Measurements from ENCODE around the gene NOTCH1. TPM values are rescaled to one million over a fixed set of nuclear protein-coding genes. Genes with fewer than 3 reads are reported as not detected.
A peak's percentile ranks its signal among the peaks of the same experiment; 100 is the strongest.

The NOTCH1 gene
- total and polyA plus RNA-seq, 2 of the 4 experiments (the other 2 are of a cell fraction), result 1.8 to 6.0 TPM

DNA sequence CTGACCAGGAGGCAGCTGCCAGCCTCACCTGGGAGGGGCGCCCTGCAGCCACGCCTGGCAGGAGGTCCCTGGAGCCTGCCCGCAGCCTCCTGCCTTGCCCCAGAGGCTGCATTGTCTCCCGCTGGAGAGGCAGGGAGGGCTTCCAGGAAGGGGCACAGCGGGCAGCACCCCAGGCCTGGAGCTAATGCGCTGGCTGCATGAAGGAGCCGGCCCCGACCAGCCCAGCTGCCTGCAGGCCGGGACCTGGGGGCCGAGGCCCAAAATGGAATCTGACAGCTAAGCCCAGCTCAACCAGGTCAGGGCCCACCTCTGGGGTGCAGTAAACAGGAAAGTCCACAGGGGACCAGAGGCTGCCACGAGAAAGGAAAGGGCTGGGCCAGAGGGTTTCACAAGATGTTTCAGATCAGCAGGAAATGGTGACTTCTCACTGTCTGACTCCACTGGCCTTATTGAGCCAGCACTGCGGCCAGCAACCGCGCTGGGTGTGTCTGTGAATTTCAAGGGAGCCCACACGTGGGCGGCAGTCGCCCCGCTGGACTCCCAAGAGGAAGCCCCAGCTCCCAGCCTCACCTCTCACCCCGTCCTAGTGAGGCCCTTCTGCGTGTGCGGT is 18.6 kb upstream of the NOTCH1 start:
- Histone ChIP-seq H4K91ac (ENCODE audit: insufficient read depth, low read depth, low read length) (peak overlapping the region; percentile 33), H2BK120ac (ENCODE audit: low read depth, low read length) (peak overlapping the region; percentile 25; the same call in 1 of the 2 replicates), H3K27me3 (ENCODE audit: control insufficient read depth, insufficient read depth, low read length) (no peaks in the 10 kb centered on the region), H2AFZ (replicated peaks; ENCODE audit: low read length, poor library complexity) (peak overlapping the region; percentile 83), H3K9me3 (ENCODE audit: control insufficient read depth, insufficient read depth, low read length) (peaks cover 4% of the 10 kb centered on the region; the same call in 1 of the 2 replicates), H4K20me1 (ENCODE audit: insufficient read depth, low read length) (no peaks in the 10 kb centered on the region), H2BK20ac (ENCODE audit: low read depth, low read length) (peak overlapping the region; percentile 45; the same call in 1 of the 2 replicates), H3K4ac (ENCODE audit: low read depth, low read length) (peak overlapping the region; percentile 74), H3K4me2 (ENCODE audit: low read depth, low read length) (no peak overlapping the region), H2AK9ac (replicated peaks; ENCODE audit: low read depth, low read length, poor library complexity) (peak overlapping the region; percentile 89), H3K14ac (replicated peaks; ENCODE audit: low read depth, low read length) (peak overlapping the region; percentile 53), H2BK5ac (ENCODE audit: low read depth, low read length, poor library complexity, severe bottlenecking) (no peak overlapping the region), H2BK15ac (ENCODE audit: low read depth, low read length) (no peak overlapping the region), H3K79me1 (ENCODE audit: low read depth in 1 of 2, low read length in 2 of 2) (peaks cover 0 to 4% of the 10 kb centered on the region in 2 experiments; a peak in 1 of 4 replicates), H3K9me1 (ENCODE audit: insufficient read depth, low read length) (peaks cover 20% of the 10 kb centered on the region), H3K18ac (ENCODE audit: low read depth, low read length) (no peak overlapping the region), H3K27ac (ENCODE audit: insufficient read depth, low read length) (no peak overlapping the region), H3K56ac (ENCODE audit: extremely low read depth, insufficient read depth, low read length) (no peak overlapping the region), H3K9ac (ENCODE audit: low read depth, low read length) (no peak overlapping the region), H3K4me3 (ENCODE audit: insufficient read depth, low read depth, low read length) (no peak overlapping the region), H3K4me1 (ENCODE audit: control insufficient read depth, insufficient read depth, low read length) (peaks cover 21% of the 10 kb centered on the region), H2AK5ac (ENCODE audit: low read depth, low read length) (peak overlapping the region; percentile 89), H3K36me3 (ENCODE audit: control insufficient read depth, insufficient read depth, low read length) (no peaks in the 10 kb centered on the region), H4K5ac (ENCODE audit: low read depth, low read length) (0 out of 2 replicates have a peak overlapping the region, but pooled peaks have one; percentile 0), H3K23ac (ENCODE audit: low read depth, low read length) (no peak overlapping the region), H4K8ac (ENCODE audit: low read depth in 2 of 2, low read length in 2 of 2) (peak overlapping the region in 1 of 2 experiments; percentile 17; a peak in 1 of 4 replicates)
- intact Hi-C loops (cut with micrococcal nuclease), result no loop called here
- POLR2A ChIA-PET (ENCODE audit: unreplicated experiment), result no interaction called here
- 88% methylated on average over 8 of the region's 21 CpGs; no CpG with 5 or more reads in 1 of the 2 experiments for WGBS, 2 experiments (ENCODE audit: extremely low coverage in 2 of 2, insufficient read length in 1 of 2)
- in situ Hi-C loops (cut with MboI; ENCODE audit: low sequenced_read_pairs), result no loop called here
- BruUV-seq (replicated peaks), result no TSS peak
- CTCF ChIA-PET, result interaction anchor here (1.0 kb wide), 1 partner anchor 61 kb away, joined by 3 read pairs; no protein-coding TSS in a partner anchor
- DNase-seq, result peak; percentile 71
- ATAC-seq (ENCODE audit: low read depth), result peak; percentile 44
- dilution Hi-C loops (cut with HindIII; ENCODE audit: low sequenced_read_pairs, unreplicated experiment), result no loop called here
- TF ChIP-seq, protein P1, sequence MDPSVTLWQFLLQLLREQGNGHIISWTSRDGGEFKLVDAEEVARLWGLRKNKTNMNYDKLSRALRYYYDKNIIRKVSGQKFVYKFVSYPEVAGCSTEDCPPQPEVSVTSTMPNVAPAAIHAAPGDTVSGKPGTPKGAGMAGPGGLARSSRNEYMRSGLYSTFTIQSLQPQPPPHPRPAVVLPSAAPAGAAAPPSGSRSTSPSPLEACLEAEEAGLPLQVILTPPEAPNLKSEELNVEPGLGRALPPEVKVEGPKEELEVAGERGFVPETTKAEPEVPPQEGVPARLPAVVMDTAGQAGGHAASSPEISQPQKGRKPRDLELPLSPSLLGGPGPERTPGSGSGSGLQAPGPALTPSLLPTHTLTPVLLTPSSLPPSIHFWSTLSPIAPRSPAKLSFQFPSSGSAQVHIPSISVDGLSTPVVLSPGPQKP (IDR thresholded peaks at IDR 0.05; ENCODE audit: borderline replicate concordance, low read depth, low read length), result no peak
- TF ChIP-seq MXI1 (IDR thresholded peaks at IDR 0.05; ENCODE audit: borderline replicate concordance, low read depth, low read length) (peak; percentile 52), MAFK (IDR thresholded peaks at IDR 0.05; ENCODE audit: low read depth, low read length) (no peak), CHD1 (IDR thresholded peaks at IDR 0.05; ENCODE audit: low read depth, low read length) (no peak), RAD21 (IDR thresholded peaks at IDR 0.05; ENCODE audit: low read length) (peak; percentile 36), POLR2A (IDR thresholded peaks at IDR 0.05; ENCODE audit: low read depth, low read length) (no peak), RFX5 (IDR thresholded peaks at IDR 0.05; ENCODE audit: low read depth, low read length) (no peak), SMC3 (IDR thresholded peaks at IDR 0.05; ENCODE audit: low read depth, low read length) (peak; percentile 17; the same call in 1 of the 2 replicates), NFE2L2 (IDR thresholded peaks at IDR 0.05; ENCODE audit: low read depth, low read length) (no peak), FOS (IDR thresholded peaks at IDR 0.05; ENCODE audit: low read depth, low read length) (no peak), CEBPB (IDR thresholded peaks at IDR 0.05; ENCODE audit: low read depth, low read length) (peak; percentile 76), BHLHE40 (IDR thresholded peaks at IDR 0.05; ENCODE audit: low read depth, low read length) (no peak), MAZ (IDR thresholded peaks at IDR 0.05; ENCODE audit: borderline replicate concordance, low read depth, low read length) (no peak)
- TF ChIP-seq, protein P2, sequence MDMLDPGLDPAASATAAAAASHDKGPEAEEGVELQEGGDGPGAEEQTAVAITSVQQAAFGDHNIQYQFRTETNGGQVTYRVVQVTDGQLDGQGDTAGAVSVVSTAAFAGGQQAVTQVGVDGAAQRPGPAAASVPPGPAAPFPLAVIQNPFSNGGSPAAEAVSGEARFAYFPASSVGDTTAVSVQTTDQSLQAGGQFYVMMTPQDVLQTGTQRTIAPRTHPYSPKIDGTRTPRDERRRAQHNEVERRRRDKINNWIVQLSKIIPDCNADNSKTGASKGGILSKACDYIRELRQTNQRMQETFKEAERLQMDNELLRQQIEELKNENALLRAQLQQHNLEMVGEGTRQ (IDR thresholded peaks at IDR 0.05; ENCODE audit: low read depth, low read length), result no peak
- TF ChIP-seq, protein P3, sequence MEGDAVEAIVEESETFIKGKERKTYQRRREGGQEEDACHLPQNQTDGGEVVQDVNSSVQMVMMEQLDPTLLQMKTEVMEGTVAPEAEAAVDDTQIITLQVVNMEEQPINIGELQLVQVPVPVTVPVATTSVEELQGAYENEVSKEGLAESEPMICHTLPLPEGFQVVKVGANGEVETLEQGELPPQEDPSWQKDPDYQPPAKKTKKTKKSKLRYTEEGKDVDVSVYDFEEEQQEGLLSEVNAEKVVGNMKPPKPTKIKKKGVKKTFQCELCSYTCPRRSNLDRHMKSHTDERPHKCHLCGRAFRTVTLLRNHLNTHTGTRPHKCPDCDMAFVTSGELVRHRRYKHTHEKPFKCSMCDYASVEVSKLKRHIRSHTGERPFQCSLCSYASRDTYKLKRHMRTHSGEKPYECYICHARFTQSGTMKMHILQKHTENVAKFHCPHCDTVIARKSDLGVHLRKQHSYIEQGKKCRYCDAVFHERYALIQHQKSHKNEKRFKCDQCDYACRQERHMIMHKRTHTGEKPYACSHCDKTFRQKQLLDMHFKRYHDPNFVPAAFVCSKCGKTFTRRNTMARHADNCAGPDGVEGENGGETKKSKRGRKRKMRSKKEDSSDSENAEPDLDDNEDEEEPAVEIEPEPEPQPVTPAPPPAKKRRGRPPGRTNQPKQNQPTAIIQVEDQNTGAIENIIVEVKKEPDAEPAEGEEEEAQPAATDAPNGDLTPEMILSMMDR (conservative IDR thresholded peaks at IDR 0.05; ENCODE audit: low read depth, low read length), result peak; percentile 22; the same call in 1 of the 2 replicates

Data from IMR-90 (cell line).